DMS 273 (cell line): ENCODE results near the gene PRR4.

Source experiments
- DNase-seq: peaks from one replicate; lab custom pipeline; 2025; ENCODE audit not compliant: unreplicated experiment; lab: John Stamatoyannopoulos, UW

The PRR4 gene

GRCh38 chr12:10849425-10849878 is at the start of gene PRR4:
PRR4 (minus strand) TSS chr12:10849475; CDS start chr12:10849437, 38 bp downstream.
- DNase-seq, result no peak

GRCh38 chr12:10896854-10897253 is 47.6 kb upstream of the PRR4 start:
- no peak for DNase-seq

GRCh38 chr12:10891937-10892336 is 42.7 kb upstream of the PRR4 start:
- DNase-seq, result no peak

- DNase-seq, result no peak
Observed at GRCh38 chr12:10889226-10889625, 40.0 kb upstream of the PRR4 start.

GRCh38 chr12:10884086-10884725 is 34.9 kb upstream of the PRR4 start, which contains the start of gene PRH1:
PRH1 (minus strand) TSS chr12:10884255; CDS start chr12:10884217, 38 bp downstream.
- DNase-seq, result no peak

GRCh38 chr12:10873378-10873777 is 24.1 kb upstream of the PRR4 start:
- no peak for DNase-seq

GRCh38 chr12:10867381-10867780 is 18.1 kb upstream of the PRR4 start:
- no peak for DNase-seq

GRCh38 chr12:10863512-10864218 is 14.4 kb upstream of the PRR4 start:
- DNase-seq, result no peak

GRCh38 chr12:10861366-10861765 is 12.1 kb upstream of the PRR4 start:
- no peak for DNase-seq

GRCh38 chr12:10855807-10856206 is 6.5 kb upstream of the PRR4 start:
- DNase-seq, result no peak

- DNase-seq, result no peak
Observed at GRCh38 chr12:10853776-10854175, 4.5 kb upstream of the PRR4 start.

GRCh38 chr12:10851243-10851858 is 2.1 kb upstream of the PRR4 start:
- DNase-seq, result no peak

GRCh38 chr12:10847744-10848143 is 1.5 kb downstream of the PRR4 start:
- no peak for DNase-seq

- no peak for DNase-seq
Observed at GRCh38 chr12:10842862-10843261, 6.4 kb downstream of the PRR4 start.

- DNase-seq, result no peak
Observed at GRCh38 chr12:10838461-10838860, 10.8 kb downstream of the PRR4 start.

- DNase-seq, result no peak
Observed at GRCh38 chr12:10829994-10830393, 19.3 kb downstream of the PRR4 start.

- DNase-seq, result no peak
Observed at GRCh38 chr12:10826258-10826657, 23.0 kb downstream of the PRR4 start, which contains the start of gene TAS2R10. TAS2R10 (minus strand) TSS chr12:10826358; CDS start chr12:10826269, 89 bp downstream.

- DNase-seq, result no peak
Observed at GRCh38 chr12:10824957-10825356, 24.3 kb downstream of the PRR4 start.

GRCh38 chr12:10811883-10812536 is 37.3 kb downstream of the PRR4 start:
- DNase-seq, result no peak

GRCh38 chr12:10810068-10810467 is 39.2 kb downstream of the PRR4 start, which contains the start of gene TAS2R9:
TAS2R9 (minus strand) TSS chr12:10810168; CDS start chr12:10810075, 93 bp downstream.
- DNase-seq, result no peak

- no peak for DNase-seq
Observed at GRCh38 chr12:10807186-10807585, 42.1 kb downstream of the PRR4 start, which contains the start of gene TAS2R8. TAS2R8 (minus strand) TSS chr12:10807286; CDS start chr12:10806980, 306 bp downstream.
